ENCODE measurements around the gene CPLX3.

GRCh38 chr15:74829486-74829885, 3.1 kb downstream of the CPLX3 start:
- no peak for TF ChIP-seq REST (IDR thresholded peaks at IDR 0.05; ENCODE audit: low read depth)
- no peak for TF ChIP-seq EP300 (IDR thresholded peaks at IDR 0.05; ENCODE audit: borderline replicate concordance)
- no peak for TF ChIP-seq TAF1 (IDR thresholded peaks at IDR 0.05; ENCODE audit: low read depth)
- TF ChIP-seq MAX (IDR thresholded peaks at IDR 0.05): no peak
- TF ChIP-seq FOXM1 (IDR thresholded peaks at IDR 0.05; ENCODE audit: borderline replicate concordance, low read depth): no peak
